ENCODE measurements around the gene DHRS2.

Gene DHRS2

GRCh38 chr14:23620177-23620702 lies 15.9 kb upstream of the DHRS2 start:
- Histone ChIP-seq H3K9me3 (peaks cover 8% of the 10 kb centered on the region), H3K4me3 (no peak overlapping the region), H3K36me3 (replicated peaks) (no peaks in the 10 kb centered on the region), H3K4me1 (no peaks in the 10 kb centered on the region), H3K27me3 (ENCODE audit: low read depth) (no peaks in the 10 kb centered on the region)
- in situ Hi-C loops (cut with MboI; ENCODE audit: low sequenced_read_pairs) = no loop called here
- DNase-seq (ENCODE audit: low spot score in 2 of 2) = no peak

- H3K36me3 ChIP-seq (replicated peaks) = no peaks in the 10 kb centered on the region
- no peaks in the 10 kb centered on the region for H3K4me1 ChIP-seq
- in situ Hi-C loops (cut with MboI; ENCODE audit: low sequenced_read_pairs) = no loop called here
- no peak for DNase-seq (ENCODE audit: low spot score in 2 of 2)
- H3K4me3 ChIP-seq = no peak overlapping the region
- peaks cover 10% of the 10 kb centered on the region for H3K9me3 ChIP-seq
- H3K27me3 ChIP-seq (ENCODE audit: low read depth) = no peaks in the 10 kb centered on the region
Observed at GRCh38 chr14:23621204-23621931, 14.8 kb upstream of the DHRS2 start.

GRCh38 chr14:23621932-23622730 lies 14.0 kb upstream of the DHRS2 start:
- Histone ChIP-seq H3K36me3 (replicated peaks) (no peaks in the 10 kb centered on the region), H3K4me1 (no peaks in the 10 kb centered on the region), H3K27me3 (ENCODE audit: low read depth) (no peaks in the 10 kb centered on the region), H3K9me3 (peaks cover 10% of the 10 kb centered on the region), H3K4me3 (no peak overlapping the region)
- no peak for DNase-seq (ENCODE audit: low spot score in 2 of 2)
- in situ Hi-C loops (cut with MboI; ENCODE audit: low sequenced_read_pairs) = no loop called here

GRCh38 chr14:23622990-23623389 lies 13.2 kb upstream of the DHRS2 start:
- DNase-seq (ENCODE audit: low spot score in 2 of 2) = no peak
- Histone ChIP-seq H3K27me3 (ENCODE audit: low read depth) (no peaks in the 10 kb centered on the region), H3K4me3 (no peak overlapping the region), H3K36me3 (replicated peaks) (no peaks in the 10 kb centered on the region), H3K9me3 (peaks cover 10% of the 10 kb centered on the region), H3K4me1 (no peaks in the 10 kb centered on the region)
- in situ Hi-C loops (cut with MboI; ENCODE audit: low sequenced_read_pairs) = no loop called here

GRCh38 chr14:23623962-23624361 lies 12.2 kb upstream of the DHRS2 start:
- in situ Hi-C loops (cut with MboI; ENCODE audit: low sequenced_read_pairs) = no loop called here
- H3K36me3 ChIP-seq (replicated peaks) = no peaks in the 10 kb centered on the region
- no peaks in the 10 kb centered on the region for H3K27me3 ChIP-seq (ENCODE audit: low read depth)
- no peaks in the 10 kb centered on the region for H3K4me1 ChIP-seq
- DNase-seq (ENCODE audit: low spot score in 2 of 2) = no peak
- H3K4me3 ChIP-seq = no peak overlapping the region
- peaks cover 10% of the 10 kb centered on the region for H3K9me3 ChIP-seq

GRCh38 chr14:23624830-23625404 lies 11.2 kb upstream of the DHRS2 start:
- Histone ChIP-seq H3K9me3 (peaks cover 10% of the 10 kb centered on the region), H3K4me1 (no peaks in the 10 kb centered on the region), H3K27me3 (ENCODE audit: low read depth) (no peaks in the 10 kb centered on the region), H3K36me3 (replicated peaks) (no peaks in the 10 kb centered on the region), H3K4me3 (no peak overlapping the region)
- in situ Hi-C loops (cut with MboI; ENCODE audit: low sequenced_read_pairs) = no loop called here
- DNase-seq (ENCODE audit: low spot score in 2 of 2) = no peak

GRCh38 chr14:23626946-23627345 lies 9.2 kb upstream of the DHRS2 start:
- Histone ChIP-seq H3K4me3 (no peak overlapping the region), H3K27me3 (ENCODE audit: low read depth) (no peaks in the 10 kb centered on the region), H3K4me1 (no peaks in the 10 kb centered on the region), H3K9me3 (peaks cover 10% of the 10 kb centered on the region), H3K36me3 (replicated peaks) (no peaks in the 10 kb centered on the region)
- no peak for DNase-seq (ENCODE audit: low spot score in 2 of 2)
- in situ Hi-C loops (cut with MboI; ENCODE audit: low sequenced_read_pairs) = no loop called here

- Histone ChIP-seq H3K27me3 (ENCODE audit: low read depth) (no peaks in the 10 kb centered on the region), H3K36me3 (replicated peaks) (no peaks in the 10 kb centered on the region), H3K4me1 (no peaks in the 10 kb centered on the region), H3K9me3 (peaks cover 10% of the 10 kb centered on the region), H3K4me3 (no peak overlapping the region)
- no peak for DNase-seq (ENCODE audit: low spot score in 2 of 2)
- in situ Hi-C loops (cut with MboI; ENCODE audit: low sequenced_read_pairs) = no loop called here
Observed at GRCh38 chr14:23627961-23628360, 8.2 kb upstream of the DHRS2 start.

- no peak for DNase-seq (ENCODE audit: low spot score in 2 of 2)
- Histone ChIP-seq H3K9me3 (peaks cover 10% of the 10 kb centered on the region), H3K27me3 (ENCODE audit: low read depth) (no peaks in the 10 kb centered on the region), H3K4me3 (no peak overlapping the region), H3K36me3 (replicated peaks) (no peaks in the 10 kb centered on the region), H3K4me1 (no peaks in the 10 kb centered on the region)
- in situ Hi-C loops (cut with MboI; ENCODE audit: low sequenced_read_pairs) = no loop called here
Observed at GRCh38 chr14:23629204-23629603, 7.0 kb upstream of the DHRS2 start.

- Histone ChIP-seq H3K4me1 (no peaks in the 10 kb centered on the region), H3K27me3 (ENCODE audit: low read depth) (no peaks in the 10 kb centered on the region), H3K36me3 (replicated peaks) (no peaks in the 10 kb centered on the region), H3K9me3 (peaks cover 5% of the 10 kb centered on the region), H3K4me3 (no peak overlapping the region)
- DNase-seq (ENCODE audit: low spot score in 2 of 2) = no peak
- in situ Hi-C loops (cut with MboI; ENCODE audit: low sequenced_read_pairs) = no loop called here
Observed at GRCh38 chr14:23629832-23630396, 6.2 kb upstream of the DHRS2 start.

- H3K27me3 ChIP-seq (ENCODE audit: low read depth) = no peaks in the 10 kb centered on the region
- no peak overlapping the region for H3K4me3 ChIP-seq
- DNase-seq (ENCODE audit: low spot score in 2 of 2) = no peak
- no peaks in the 10 kb centered on the region for H3K36me3 ChIP-seq (replicated peaks)
- no peaks in the 10 kb centered on the region for H3K9me3 ChIP-seq
- in situ Hi-C loops (cut with MboI; ENCODE audit: low sequenced_read_pairs) = no loop called here
- no peaks in the 10 kb centered on the region for H3K4me1 ChIP-seq
Observed at GRCh38 chr14:23630687-23631086, 5.5 kb upstream of the DHRS2 start.

- in situ Hi-C loops (cut with MboI; ENCODE audit: low sequenced_read_pairs) = no loop called here
- no peak for DNase-seq (ENCODE audit: low spot score in 2 of 2)
Observed at GRCh38 chr14:23631234-23631633, 4.9 kb upstream of the DHRS2 start.

GRCh38 chr14:23631702-23632460 lies 4.3 kb upstream of the DHRS2 start:
- Histone ChIP-seq H3K27me3 (ENCODE audit: low read depth) (no peaks in the 10 kb centered on the region), H3K36me3 (replicated peaks) (no peaks in the 10 kb centered on the region), H3K4me1 (no peaks in the 10 kb centered on the region), H3K9me3 (no peaks in the 10 kb centered on the region; the same call in 1 of the 2 replicates), H3K4me3 (no peak overlapping the region)
- peak; percentile 38 to 82 for DNase-seq (ENCODE audit: low spot score in 2 of 2)
- in situ Hi-C loops (cut with MboI; ENCODE audit: low sequenced_read_pairs) = no loop called here

More at GRCh38 chr14:23631234-23631633, 4.9 kb upstream of the DHRS2 start:
- no peaks in the 10 kb centered on the region for H3K36me3 ChIP-seq (replicated peaks)
- H3K4me3 ChIP-seq = no peak overlapping the region
- no peaks in the 10 kb centered on the region for H3K27me3 ChIP-seq (ENCODE audit: low read depth)
- no peaks in the 10 kb centered on the region for H3K4me1 ChIP-seq
- no peaks in the 10 kb centered on the region; the same call in 1 of the 2 replicates for H3K9me3 ChIP-seq
